Peyer's patch (tissue), 4 donors: Measurements from ENCODE around the gene MIA. TPM values are rescaled to one million over a fixed set of nuclear protein-coding genes. Genes with fewer than 3 reads are reported as not detected.

Experiments used
- DNase-seq, 3 donors: peaks; one replicate each; pipeline ENCODE4 v3.0.0-alpha.2; 2017 to 2019
- H3K27ac ChIP-seq, 4 donors: fragments of 200-600 bp; sonication (generic); one replicate each; pipeline ENCODE4 v1.5.1; 2016 to 2019
- H3K27me3 ChIP-seq, 2 donors: fragments of 200-600 bp; sonication (generic); one replicate each; pipeline ENCODE4 v1.5.1; 2019
- H3K36me3 ChIP-seq, 3 donors: fragments of 200-600 bp; sonication (generic); one replicate each; pipeline ENCODE4 v1.5.1; 2016 to 2019
- H3K4me1 ChIP-seq, 4 donors: fragments of 200-600 bp; sonication (generic); one replicate each; pipeline ENCODE4 v1.5.1; 2016 to 2019
- H3K4me3 ChIP-seq, 4 donors: fragments of 200-600 bp; sonication (generic); 1 replicate in 3 of 4; 2 replicates in 1 of 4; pipeline ENCODE4 v1.5.1; 2016 to 2019; ENCODE audit warnings: mild to moderate bottlenecking in 1 of 4
- H3K9me3 ChIP-seq, 4 donors: fragments of 200-600 bp; sonication (generic); one replicate each; pipeline ENCODE4 v1.5.1; 2016 to 2019; ENCODE audit warnings: mild to moderate bottlenecking in 1 of 4
- CTCF ChIP-seq, 6 experiments: fragments of 450-650 bp in 4 of 6; fragments of 200-600 bp in 2 of 6; sonication (generic) in 1 of 6; IDR thresholded peaks; one replicate each; pipeline ENCODE4 v1.5.1; 2017 to 2019; ENCODE audit warnings: antibody characterized with exemption in 6 of 6, mild to moderate bottlenecking in 3 of 6, moderate library complexity in 1 of 6
- POLR2A ChIP-seq, 2 donors: fragments of 450-650 bp; IDR thresholded peaks; one replicate each; pipeline ENCODE4 v1.5.1; 2017; ENCODE audit warnings: antibody characterized with exemption in 2 of 2, mild to moderate bottlenecking in 2 of 2, moderate library complexity in 2 of 2
- total RNA-seq, 4 donors: library from RNA; depleted of rRNA; stranded (reverse); fragments of >200 nt; gene quantifications; one replicate each; pipeline ENCODE4 v1.1.0, GENCODE V29; 2016

MIA gene
- total RNA-seq, 4 donors from 2014 or later: 4.0 TPM; not detected in 3

- no peak overlapping the region for H3K27ac ChIP-seq
- H3K9me3 ChIP-seq: no peaks in the 10 kb centered on the region
- H3K27me3 ChIP-seq: no peaks in the 10 kb centered on the region
- H3K36me3 ChIP-seq: peaks cover 0 to 2% (median 0%) of the 10 kb centered on the region in 3 donors
- H3K4me3 ChIP-seq: no peak overlapping the region
- no peak for DNase-seq
- no peak for TF ChIP-seq CTCF (IDR thresholded peaks at IDR 0.05)
- TF ChIP-seq POLR2A (IDR thresholded peaks at IDR 0.05): no peak
- peaks cover 0 to 14% (median 3%) of the 10 kb centered on the region in 4 donors for H3K4me1 ChIP-seq
Measured at GRCh38 chr19:40745402-40745780, 29.9 kb upstream of the MIA start.

- no peak for DNase-seq
- H3K27me3 ChIP-seq: no peaks in the 10 kb centered on the region
- peaks cover 0 to 17% (median 4%) of the 10 kb centered on the region in 4 donors for H3K4me1 ChIP-seq
- H3K36me3 ChIP-seq: no peaks in the 10 kb centered on the region
- H3K4me3 ChIP-seq: no peak overlapping the region
- TF ChIP-seq CTCF (IDR thresholded peaks at IDR 0.05) (no peak), POLR2A (IDR thresholded peaks at IDR 0.05) (no peak)
- no peaks in the 10 kb centered on the region for H3K9me3 ChIP-seq
- no peak overlapping the region for H3K27ac ChIP-seq
Measured at GRCh38 chr19:40747536-40747935, 27.8 kb upstream of the MIA start.

GRCh38 chr19:40750058-40750873 is 25.1 kb upstream of the MIA start, which contains the start of gene ACTMAP:
Gene ACTMAP (minus strand): TSS chr19:40750477. CDS start chr19:40749803, 674 bp downstream.
- Histone ChIP-seq H3K27ac (peak within 1 kb of the TSS; percentile 92 to 97 (median 93)), H3K9me3 (no peaks in the 10 kb centered on the region), H3K27me3 (no peaks in the 10 kb centered on the region), H3K36me3 (peaks cover 0 to 2% (median 0%) of the 10 kb centered on the region in 3 donors), H3K4me1 (peaks cover 0 to 40% (median 24%) of the 10 kb centered on the region in 4 donors), H3K4me3 (peak within 1 kb of the TSS; percentile 61 to 79 (median 70))
- DNase-seq: peak; percentile 99 to 100 (median 99)
- peak; percentile 41 to 78 for TF ChIP-seq POLR2A (IDR thresholded peaks at IDR 0.05)
- TF ChIP-seq CTCF (IDR thresholded peaks at IDR 0.05): peak in 1 of 6 experiments; percentile 13

GRCh38 chr19:40750874-40751537 is 24.3 kb upstream of the MIA start, which contains the start of gene SNRPA:
Gene SNRPA (plus strand): TSS chr19:40751203. CDS start chr19:40751409, 206 bp downstream.
- DNase-seq: peak; percentile 97 to 99 (median 98)
- H3K4me3 ChIP-seq: peak within 1 kb of the TSS; percentile 61 to 79 (median 70)
- H3K9me3 ChIP-seq: no peaks in the 10 kb centered on the region
- H3K4me1 ChIP-seq: peaks cover 0 to 46% (median 28%) of the 10 kb centered on the region in 4 donors
- H3K27ac ChIP-seq: peak within 1 kb of the TSS; percentile 92 to 97 (median 93)
- no peaks in the 10 kb centered on the region for H3K27me3 ChIP-seq
- peak; percentile 85 to 96 for TF ChIP-seq POLR2A (IDR thresholded peaks at IDR 0.05)
- TF ChIP-seq CTCF (IDR thresholded peaks at IDR 0.05): no peak
- peaks cover 0 to 5% (median 0%) of the 10 kb centered on the region in 3 donors for H3K36me3 ChIP-seq

- Histone ChIP-seq H3K27me3 (no peaks in the 10 kb centered on the region), H3K4me3 (peak overlapping the region; percentile 61 to 79 (median 70)), H3K36me3 (peaks cover 0 to 8% (median 0%) of the 10 kb centered on the region in 3 donors), H3K4me1 (peaks cover 0 to 46% (median 29%) of the 10 kb centered on the region in 4 donors), H3K9me3 (no peaks in the 10 kb centered on the region), H3K27ac (peak overlapping the region; percentile 91 to 97 (median 92))
- no peak for DNase-seq
- TF ChIP-seq POLR2A (IDR thresholded peaks at IDR 0.05) (no peak), CTCF (IDR thresholded peaks at IDR 0.05) (no peak)
Measured at GRCh38 chr19:40752257-40752781, 23.0 kb upstream of the MIA start.
